Fibroblast of mammary gland (primary cell): ENCODE results near the gene SHB.

Experiments
- DNase-seq: peaks from one replicate; pipeline ENCODE4 v3.0.0-alpha.2; 2010; ENCODE audit warnings: low read depth
- H3K4me3 ChIP-seq: 2 replicates; pipeline ENCODE4 v1.5.1; 2011; ENCODE audit warnings: low read depth, mild to moderate bottlenecking, low read length, moderate library complexity; ENCODE audit not compliant: control insufficient read depth
- TF ChIP-seq, protein P1 (sequence below): conservative IDR thresholded peaks from 2 replicates; pipeline ENCODE4 v1.5.1; 2011; ENCODE audit warnings: low read depth, low read length, inconsistent platforms; ENCODE audit not compliant: control insufficient read depth, insufficient read depth

Gene SHB

DNA sequence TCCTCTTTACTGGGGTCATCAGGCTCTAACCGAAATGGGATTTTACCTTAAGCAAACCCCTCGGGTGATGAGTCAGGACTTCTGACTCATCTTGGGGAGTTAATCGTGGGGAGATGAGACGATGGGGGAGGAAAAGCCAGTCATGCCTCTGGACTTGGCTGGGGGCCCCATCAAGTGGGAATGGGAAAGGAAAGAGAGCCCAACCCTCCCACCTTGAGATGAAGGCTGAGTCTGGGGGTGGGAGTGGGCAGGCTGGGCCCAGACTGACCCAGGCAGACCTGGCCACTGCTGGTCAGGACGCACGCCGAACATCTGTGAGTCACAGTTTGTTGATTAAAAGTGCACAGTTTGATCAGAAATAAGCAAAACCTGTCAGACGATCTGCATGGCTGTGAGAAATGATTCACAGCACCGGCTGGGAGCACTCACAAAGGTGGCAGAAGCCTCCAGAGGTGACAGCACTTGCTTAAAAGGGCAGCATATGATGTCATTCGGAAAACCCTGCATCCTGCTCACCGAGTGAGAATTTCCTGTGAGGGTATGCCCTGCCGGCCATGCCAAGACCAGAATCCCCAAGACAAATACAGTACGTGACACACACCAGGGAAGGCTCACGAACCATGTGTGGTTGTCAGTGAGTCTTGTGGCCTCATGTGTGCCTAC lies 115.1 kb downstream of the SHB start:
- peak; percentile 99 for DNase-seq
- no peak overlapping the region for H3K4me3 ChIP-seq
- TF ChIP-seq, protein P1, sequence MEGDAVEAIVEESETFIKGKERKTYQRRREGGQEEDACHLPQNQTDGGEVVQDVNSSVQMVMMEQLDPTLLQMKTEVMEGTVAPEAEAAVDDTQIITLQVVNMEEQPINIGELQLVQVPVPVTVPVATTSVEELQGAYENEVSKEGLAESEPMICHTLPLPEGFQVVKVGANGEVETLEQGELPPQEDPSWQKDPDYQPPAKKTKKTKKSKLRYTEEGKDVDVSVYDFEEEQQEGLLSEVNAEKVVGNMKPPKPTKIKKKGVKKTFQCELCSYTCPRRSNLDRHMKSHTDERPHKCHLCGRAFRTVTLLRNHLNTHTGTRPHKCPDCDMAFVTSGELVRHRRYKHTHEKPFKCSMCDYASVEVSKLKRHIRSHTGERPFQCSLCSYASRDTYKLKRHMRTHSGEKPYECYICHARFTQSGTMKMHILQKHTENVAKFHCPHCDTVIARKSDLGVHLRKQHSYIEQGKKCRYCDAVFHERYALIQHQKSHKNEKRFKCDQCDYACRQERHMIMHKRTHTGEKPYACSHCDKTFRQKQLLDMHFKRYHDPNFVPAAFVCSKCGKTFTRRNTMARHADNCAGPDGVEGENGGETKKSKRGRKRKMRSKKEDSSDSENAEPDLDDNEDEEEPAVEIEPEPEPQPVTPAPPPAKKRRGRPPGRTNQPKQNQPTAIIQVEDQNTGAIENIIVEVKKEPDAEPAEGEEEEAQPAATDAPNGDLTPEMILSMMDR: no peak

DNA sequence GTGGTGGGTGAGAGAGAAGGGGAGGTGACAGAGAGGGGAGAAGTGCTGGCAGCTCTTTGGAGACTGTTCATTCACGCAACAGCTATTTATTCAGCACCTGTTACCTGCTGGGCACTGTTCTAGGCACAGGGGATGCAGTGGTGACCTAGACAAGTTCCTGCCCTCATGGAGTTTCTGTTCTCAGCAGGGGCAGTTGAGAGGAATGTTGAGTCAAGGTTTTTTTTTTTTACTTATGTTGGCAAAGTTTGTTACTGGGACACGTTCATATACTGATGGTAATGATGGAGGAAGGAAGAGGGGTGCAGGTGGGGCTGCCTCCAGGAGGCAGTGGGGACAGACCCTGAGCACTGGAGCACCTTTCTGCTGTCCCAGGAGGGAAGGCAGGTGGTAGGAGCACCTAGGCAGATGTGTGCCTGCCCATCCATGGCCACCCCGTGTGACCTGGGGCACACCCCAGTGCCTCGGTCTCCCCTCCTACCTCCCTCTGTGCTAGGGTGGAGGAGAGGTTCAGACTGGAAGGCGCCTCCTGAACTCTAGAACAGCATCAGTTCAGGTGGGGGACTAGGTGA lies 115.7 kb downstream of the SHB start:
- TF ChIP-seq, protein P1: no peak
- peak; percentile 34 for DNase-seq
- no peak overlapping the region for H3K4me3 ChIP-seq

DNA sequence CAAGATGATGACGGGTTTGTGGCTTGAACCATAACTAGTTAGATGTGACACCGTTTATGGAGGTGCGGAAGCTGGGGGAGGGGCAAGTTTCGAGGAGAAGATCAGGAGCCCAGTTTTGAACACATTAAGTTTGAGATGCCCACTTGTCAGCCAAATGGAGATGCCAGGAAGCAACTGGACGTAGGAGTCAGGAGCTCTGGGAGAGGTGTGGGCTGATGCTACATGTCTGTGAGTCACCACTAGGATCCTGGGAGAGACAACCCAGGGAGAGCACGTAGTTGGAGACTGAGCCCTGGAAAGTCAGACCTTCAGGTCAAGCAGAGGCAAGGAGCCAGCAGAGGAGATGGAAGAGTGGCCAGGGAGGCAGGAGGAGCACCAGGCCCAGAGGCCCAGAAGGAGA lies 116.3 kb downstream of the SHB start:
- no peak overlapping the region for H3K4me3 ChIP-seq
- peak; percentile 96 for DNase-seq
- TF ChIP-seq, protein P1: no peak

DNA sequence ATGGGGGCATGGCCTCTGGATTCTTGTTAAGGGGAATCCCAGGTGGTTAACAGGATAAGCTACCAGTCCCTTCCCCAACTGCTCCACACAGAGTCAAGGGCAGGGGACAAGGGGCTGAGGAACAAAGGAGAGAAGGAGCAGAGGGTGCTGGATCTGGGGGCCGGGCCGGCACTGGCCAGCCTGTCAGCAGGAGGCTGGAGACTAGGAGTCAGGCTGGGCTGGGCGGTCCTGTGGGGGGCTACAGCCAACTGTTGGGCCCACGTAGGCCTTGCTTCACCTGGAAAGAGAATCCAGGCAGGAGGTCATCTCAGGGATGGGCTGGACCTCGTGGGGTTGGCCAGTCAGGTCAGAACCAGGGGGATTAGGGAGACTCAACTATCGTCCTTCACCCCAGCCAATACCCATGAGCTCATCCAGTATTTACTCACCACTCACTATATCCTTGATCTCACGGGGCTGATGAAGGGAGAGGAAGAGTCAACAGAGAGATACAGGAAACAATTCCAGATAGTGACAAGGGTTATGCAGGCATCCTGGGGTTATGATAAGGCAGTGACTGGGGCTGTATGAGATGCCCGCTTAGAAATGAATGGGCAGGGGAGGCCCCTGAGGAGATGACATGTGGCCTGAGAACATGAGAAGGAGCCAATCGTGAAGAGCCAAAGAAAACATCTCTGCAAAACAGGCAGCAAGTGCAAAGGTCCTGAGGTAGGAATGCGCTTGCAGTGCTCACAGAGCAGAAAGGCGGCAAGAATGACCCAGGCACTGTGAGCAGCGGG lies 117.2 kb downstream of the SHB start:
- no peak overlapping the region for H3K4me3 ChIP-seq
- TF ChIP-seq, protein P1: no peak
- DNase-seq: peak; percentile 50

DNA sequence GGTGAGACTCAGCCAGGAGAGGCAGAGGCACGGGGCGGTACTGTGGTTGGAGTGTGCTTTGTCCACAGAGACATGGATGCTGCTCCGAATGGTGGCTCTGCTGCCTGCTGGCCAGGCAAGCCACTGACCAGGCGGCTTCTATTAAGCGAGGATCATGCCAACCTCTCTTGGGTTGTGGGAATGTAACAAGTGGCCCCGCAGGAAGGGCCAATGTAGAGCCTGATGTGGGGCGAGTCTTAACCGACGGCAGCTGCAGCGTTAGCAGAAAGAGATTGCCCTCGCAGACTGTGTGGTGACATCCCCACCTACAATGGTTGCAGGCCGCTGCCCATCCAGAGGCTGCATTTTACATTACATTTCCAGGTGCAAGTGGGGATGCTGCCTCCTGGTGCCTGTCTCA lies 118.5 kb downstream of the SHB start:
- TF ChIP-seq, protein P1: no peak
- no peak for DNase-seq
- no peak overlapping the region for H3K4me3 ChIP-seq

DNA sequence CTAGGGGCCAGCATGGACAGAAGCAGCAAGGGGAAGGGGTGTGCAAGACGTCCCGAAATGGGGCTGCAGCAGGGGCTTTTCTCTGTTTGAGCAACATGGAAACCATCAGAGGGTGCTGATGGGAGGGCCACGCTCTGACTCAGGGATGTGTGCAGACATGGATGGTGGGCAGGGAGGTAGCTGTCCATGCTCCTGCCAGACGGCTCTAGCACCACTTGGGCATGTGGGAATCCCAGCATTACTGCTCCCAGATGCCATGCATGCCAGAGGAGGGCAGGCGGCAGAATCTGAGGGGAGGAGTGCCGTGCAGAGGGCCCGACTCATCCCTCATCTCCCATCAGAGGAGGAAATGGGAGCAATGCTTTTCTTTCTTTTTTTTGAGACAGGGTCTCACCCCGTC lies 119.5 kb downstream of the SHB start:
- no peak overlapping the region for H3K4me3 ChIP-seq
- TF ChIP-seq, protein P1: no peak
- DNase-seq: no peak
